Upper lobe of left lung (tissue), 6 donors: ENCODE data around the gene SCAMP2. TPM values are rescaled to one million over a fixed set of nuclear protein-coding genes. Genes with fewer than 3 reads are reported as not detected.

Experiments used
- ATAC-seq, 2 donors: fragments of 200-7000 bp; cut with Tn5 transposase; one replicate each; pipeline ENCODE4 v1.9.1; 2022; ENCODE audit warnings: mild to moderate bottlenecking in 2 of 2, moderate library complexity in 2 of 2; ENCODE audit not compliant: low FRiP score in 2 of 2
- DNase-seq, 2 donors: peaks; one replicate each; pipeline ENCODE4 v3.0.0-alpha.2; 2019 to 2020
- H3K27ac ChIP-seq, 4 donors: fragments of 200-600 bp; sonication (generic); one replicate each; pipeline ENCODE4 v1.5.1; 2016 to 2019
- H3K27me3 ChIP-seq, 4 donors: fragments of 200-600 bp; sonication (generic); one replicate each; pipeline ENCODE4 v1.5.1; 2017 to 2019
- H3K36me3 ChIP-seq, 4 donors: fragments of 200-600 bp; sonication (generic); one replicate each; pipeline ENCODE4 v1.5.1; 2016 to 2019
- H3K4me1 ChIP-seq, 4 donors: fragments of 200-600 bp; sonication (generic); one replicate each; pipeline ENCODE4 v1.5.1; 2018 to 2019
- H3K4me3 ChIP-seq, 4 donors: fragments of 200-600 bp; sonication (generic); one replicate each; pipeline ENCODE4 v1.5.1; 2017 to 2019; ENCODE audit warnings: mild to moderate bottlenecking in 2 of 4, moderate library complexity in 1 of 4
- H3K9me3 ChIP-seq, 4 donors: fragments of 200-600 bp; sonication (generic); one replicate each; pipeline ENCODE4 v1.5.1; 2018 to 2019
- EP300 ChIP-seq, 4 donors: sonication (generic); formaldehyde crosslinking; IDR thresholded peaks; one replicate each; pipeline ENCODE4 v1.5.1; 2017; ENCODE audit warnings: antibody characterized with exemption in 4 of 4, control low read depth in 2 of 4
- POLR2A ChIP-seq, 4 donors: fragments of 450-650 bp; IDR thresholded peaks; one replicate each; pipeline ENCODE4 v1.5.1; 2016 to 2017; ENCODE audit warnings: antibody characterized with exemption in 4 of 4, mild to moderate bottlenecking in 2 of 4
- POLR2AphosphoS5 ChIP-seq, 2 donors: sonication (generic); formaldehyde crosslinking; IDR thresholded peaks; one replicate each; pipeline ENCODE4 v1.5.1; 2017; ENCODE audit warnings: antibody characterized with exemption in 2 of 2
- WGBS, 2 donors: methylation state at CpG; one replicate each; pipeline ENCODE4 v1.1.5; 2017 to 2018; 5-methylcytosine and 5-hydroxymethylcytosine counted together
- total RNA-seq, 6 donors: library from RNA; depleted of rRNA in 4 of 6; stranded (reverse); fragments of >200 nt in 4 of 6; gene quantifications; one replicate each; pipeline versions ENCODE4 v1.1.0 to v1.2.1, GENCODE V29; 2016 to 2021
- TF ChIP-seq, protein P1 (sequence below), 6 experiments: fragments of 450-650 bp in 4 of 6; fragments of 200-600 bp in 2 of 6; sonication (generic) in 2 of 6; IDR thresholded peaks; one replicate each; pipeline ENCODE4 v1.5.1; 2016 to 2019; ENCODE audit warnings: antibody characterized with exemption in 6 of 6
- donor health status: DM: no; HTN: no; CAD: no; lungs with moderate emphysema.
- donor health status: DM: no; HTN: yes; CAD: no; lungs with severe emphysema.

Gene SCAMP2
- total RNA-seq, 6 donors from 2014 or later = 82.8 to 155 (median 130) TPM

DNA sequence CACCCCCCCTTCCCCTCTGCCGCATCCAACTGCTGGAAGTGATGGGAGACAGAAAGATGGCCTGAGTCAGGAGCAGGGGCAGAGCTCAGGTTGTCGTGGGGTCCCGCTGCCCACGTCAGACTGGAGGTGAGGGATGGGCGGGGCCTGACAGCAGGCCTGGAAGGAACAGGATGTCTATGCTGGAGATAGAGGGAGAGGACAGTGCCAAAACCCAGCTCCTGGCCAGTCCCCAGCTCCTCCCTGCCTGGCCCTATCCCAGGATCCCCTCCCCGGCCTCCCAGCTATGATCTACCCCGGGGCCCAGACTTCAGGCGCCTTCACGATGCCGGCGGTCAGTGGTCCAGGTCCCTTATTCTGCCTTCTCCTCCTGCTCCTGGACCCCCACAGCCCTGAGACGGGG, 60.6 kb downstream of the SCAMP2 start, which contains the start of gene LMAN1L:
LMAN1L (plus strand) TSS at position 303 of the 400 bp plus-strand sequence; CDS start at position 323, 20 bp downstream.
- Histone ChIP-seq H3K36me3 (no peaks in the 10 kb centered on the region), H3K4me1 (peaks cover 0 to 8% (median 0%) of the 10 kb centered on the region in 4 donors), H3K9me3 (no peaks in the 10 kb centered on the region), H3K27ac (no peak within 1 kb of the TSS), H3K27me3 (no peaks in the 10 kb centered on the region), H3K4me3 (no peak within 1 kb of the TSS)
- ATAC-seq (no peak), DNase-seq (no peak)
- 61 to 74% methylated on average over 8 to 11 of the region's 12 CpGs for WGBS, 2 donors
- TF ChIP-seq, protein P1, sequence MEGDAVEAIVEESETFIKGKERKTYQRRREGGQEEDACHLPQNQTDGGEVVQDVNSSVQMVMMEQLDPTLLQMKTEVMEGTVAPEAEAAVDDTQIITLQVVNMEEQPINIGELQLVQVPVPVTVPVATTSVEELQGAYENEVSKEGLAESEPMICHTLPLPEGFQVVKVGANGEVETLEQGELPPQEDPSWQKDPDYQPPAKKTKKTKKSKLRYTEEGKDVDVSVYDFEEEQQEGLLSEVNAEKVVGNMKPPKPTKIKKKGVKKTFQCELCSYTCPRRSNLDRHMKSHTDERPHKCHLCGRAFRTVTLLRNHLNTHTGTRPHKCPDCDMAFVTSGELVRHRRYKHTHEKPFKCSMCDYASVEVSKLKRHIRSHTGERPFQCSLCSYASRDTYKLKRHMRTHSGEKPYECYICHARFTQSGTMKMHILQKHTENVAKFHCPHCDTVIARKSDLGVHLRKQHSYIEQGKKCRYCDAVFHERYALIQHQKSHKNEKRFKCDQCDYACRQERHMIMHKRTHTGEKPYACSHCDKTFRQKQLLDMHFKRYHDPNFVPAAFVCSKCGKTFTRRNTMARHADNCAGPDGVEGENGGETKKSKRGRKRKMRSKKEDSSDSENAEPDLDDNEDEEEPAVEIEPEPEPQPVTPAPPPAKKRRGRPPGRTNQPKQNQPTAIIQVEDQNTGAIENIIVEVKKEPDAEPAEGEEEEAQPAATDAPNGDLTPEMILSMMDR (IDR thresholded peaks at IDR 0.05) = no peak
- TF ChIP-seq POLR2AphosphoS5 (IDR thresholded peaks at IDR 0.05) (no peak), EP300 (IDR thresholded peaks at IDR 0.05) (no peak), POLR2A (IDR thresholded peaks at IDR 0.05) (no peak)

DNA sequence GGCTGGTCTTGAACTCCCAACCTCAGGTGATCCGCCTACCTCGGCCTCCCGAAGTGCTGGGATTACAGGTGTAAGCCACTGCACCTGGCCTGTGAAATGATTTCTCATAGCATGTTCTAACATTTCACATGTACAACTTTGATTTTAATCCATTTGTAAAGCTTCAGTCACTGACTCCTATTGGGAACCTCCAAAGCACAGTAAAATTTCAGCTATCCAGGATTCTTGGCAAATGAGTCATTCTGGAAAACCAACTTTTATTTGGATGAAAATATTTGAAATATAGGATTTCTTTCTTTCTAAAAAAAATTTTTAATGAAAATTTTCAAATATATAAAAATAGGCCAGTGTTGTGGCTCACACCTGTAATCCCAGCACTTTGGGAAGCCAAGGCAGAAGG, 63.2 kb downstream of the SCAMP2 start:
- no peak for DNase-seq
- H3K27me3 ChIP-seq = no peaks in the 10 kb centered on the region
- TF ChIP-seq EP300 (IDR thresholded peaks at IDR 0.05) = no peak
- no peak for TF ChIP-seq POLR2A (IDR thresholded peaks at IDR 0.05)
- TF ChIP-seq, protein P1 (IDR thresholded peaks at IDR 0.05) = no peak
- no peak for TF ChIP-seq POLR2AphosphoS5 (IDR thresholded peaks at IDR 0.05)
- no peak overlapping the region for H3K4me3 ChIP-seq
- no peaks in the 10 kb centered on the region for H3K9me3 ChIP-seq
- no peak overlapping the region for H3K27ac ChIP-seq
- no peak for ATAC-seq
- 87 to 90% methylated on average over 3 of the region's 3 CpGs for WGBS, 2 donors
- H3K4me1 ChIP-seq = peaks cover 0 to 8% (median 0%) of the 10 kb centered on the region in 4 donors
- no peaks in the 10 kb centered on the region for H3K36me3 ChIP-seq

DNA sequence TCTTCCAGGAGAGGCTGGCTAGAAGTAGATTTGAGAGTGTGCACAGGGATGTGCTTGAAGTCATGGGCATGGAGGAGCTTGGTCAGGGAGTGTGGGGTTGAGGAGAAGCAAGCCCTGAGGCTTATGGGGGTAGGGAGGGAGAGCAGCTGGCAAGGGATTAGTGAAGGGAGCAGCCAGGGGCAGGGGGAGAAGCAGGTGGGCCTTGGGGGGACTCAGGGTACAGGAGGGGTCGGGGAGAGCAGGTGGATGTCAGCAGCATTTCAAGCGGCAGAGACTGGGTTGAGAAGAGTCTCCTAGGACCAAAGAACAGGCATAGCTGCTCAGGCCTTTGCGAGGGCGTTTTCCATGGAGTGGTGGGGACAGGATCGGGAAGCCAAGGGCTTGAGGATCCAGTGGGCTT, 63.9 kb downstream of the SCAMP2 start:
- ATAC-seq (no peak), DNase-seq (no peak)
- Histone ChIP-seq H3K9me3 (no peaks in the 10 kb centered on the region), H3K4me1 (peaks cover 0 to 8% (median 0%) of the 10 kb centered on the region in 4 donors), H3K36me3 (peaks cover 0 to 2% (median under 1%) of the 10 kb centered on the region in 4 donors), H3K4me3 (no peak overlapping the region), H3K27ac (no peak overlapping the region), H3K27me3 (no peaks in the 10 kb centered on the region)
- 85 to 87% methylated on average over 5 of the region's 5 CpGs for WGBS, 2 donors
- TF ChIP-seq, protein P1 (IDR thresholded peaks at IDR 0.05) = no peak
- TF ChIP-seq POLR2A (IDR thresholded peaks at IDR 0.05) = no peak
- no peak for TF ChIP-seq POLR2AphosphoS5 (IDR thresholded peaks at IDR 0.05)
- no peak for TF ChIP-seq EP300 (IDR thresholded peaks at IDR 0.05)

DNA sequence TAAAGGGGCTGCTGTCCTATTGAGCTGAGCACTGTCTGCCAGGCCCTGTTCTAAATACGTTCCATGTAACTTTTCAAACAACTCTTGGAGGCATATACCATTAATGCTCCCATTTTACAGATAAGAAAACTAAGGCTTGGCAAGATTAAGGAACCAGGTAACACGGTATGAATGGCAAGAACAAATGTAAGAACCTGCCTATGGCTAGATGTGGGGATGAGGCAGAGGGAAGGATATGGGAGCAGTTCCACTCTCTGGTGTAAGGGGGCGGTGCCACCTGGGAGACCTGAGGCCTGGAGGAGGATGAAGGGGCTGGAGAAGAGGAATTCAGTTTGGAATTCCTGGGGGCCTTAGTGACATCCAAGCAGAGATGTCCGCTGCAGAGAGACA, 64.3 kb downstream of the SCAMP2 start:
- WGBS, 2 donors = 53 to 62% methylated on average over 4 of the region's 4 CpGs
- Histone ChIP-seq H3K36me3 (peaks cover 0 to 6% (median 2%) of the 10 kb centered on the region in 4 donors), H3K9me3 (no peaks in the 10 kb centered on the region), H3K27me3 (no peaks in the 10 kb centered on the region), H3K4me1 (peaks cover 0 to 8% (median 0%) of the 10 kb centered on the region in 4 donors), H3K27ac (no peak overlapping the region), H3K4me3 (no peak overlapping the region)
- no peak for DNase-seq
- no peak for TF ChIP-seq POLR2AphosphoS5 (IDR thresholded peaks at IDR 0.05)
- TF ChIP-seq, protein P1 (IDR thresholded peaks at IDR 0.05) = no peak
- no peak for TF ChIP-seq POLR2A (IDR thresholded peaks at IDR 0.05)
- no peak for TF ChIP-seq EP300 (IDR thresholded peaks at IDR 0.05)
- ATAC-seq = no peak
